Memory B cell (primary cell): ENCODE data around the gene FRMD4B.
A peak's percentile ranks its signal among the peaks of the same experiment; 100 is the strongest.
"Not testable (repeated sequence)": the region's sequence is repeated elsewhere in the genome, so short reads cannot be mapped to it uniquely, and the experiment has no call there.

Experiments used
- ATAC-seq: fragments of 150-1000 bp; cut with Tn5 transposase; 2 replicates; pipeline ENCODE4 v1.10.0; 2021; ENCODE audit warnings: low read depth, mild to moderate bottlenecking, moderate library complexity
- DNase-seq, 2 donors: peaks; one replicate each; pipeline ENCODE4 v3.0.0; 2022; ENCODE audit warnings: low spot score in 2 of 2
- H3K27ac Mint-ChIP-seq: one replicate; pipeline ENCODE4 v1.8.0; 2022; ENCODE audit warnings: mild to moderate bottlenecking, moderate library complexity, mixed read lengths
- H3K27me3 Mint-ChIP-seq: one replicate; pipeline ENCODE4 v1.8.0; 2022; ENCODE audit warnings: mixed read lengths
- H3K36me3 Mint-ChIP-seq: one replicate; pipeline ENCODE4 v1.8.0; 2022; ENCODE audit warnings: mild to moderate bottlenecking, mixed read lengths
- H3K4me1 Mint-ChIP-seq: one replicate; pipeline ENCODE4 v1.8.0; 2022; ENCODE audit warnings: mixed read lengths
- H3K4me3 Mint-ChIP-seq: one replicate; pipeline ENCODE4 v1.8.0; 2022; ENCODE audit warnings: mild to moderate bottlenecking, moderate library complexity, mixed read lengths
- H3K9me3 Mint-ChIP-seq: one replicate; pipeline ENCODE4 v1.8.0; 2022; ENCODE audit warnings: mixed read lengths

Gene FRMD4B

GRCh38 chr3:69330891-69331400, 54.9 kb downstream of the FRMD4B start:
- DNase-seq (no peak), ATAC-seq (no peak)
- H3K4me3 Mint-ChIP-seq, result no peak overlapping the region
- peaks cover under 1% of the 10 kb centered on the region for H3K9me3 Mint-ChIP-seq
- H3K36me3 Mint-ChIP-seq, result no peaks in the 10 kb centered on the region
- H3K4me1 Mint-ChIP-seq, result peaks cover 10% of the 10 kb centered on the region
- no peak overlapping the region for H3K27ac Mint-ChIP-seq
- H3K27me3 Mint-ChIP-seq, result peaks cover 6% of the 10 kb centered on the region

DNA sequence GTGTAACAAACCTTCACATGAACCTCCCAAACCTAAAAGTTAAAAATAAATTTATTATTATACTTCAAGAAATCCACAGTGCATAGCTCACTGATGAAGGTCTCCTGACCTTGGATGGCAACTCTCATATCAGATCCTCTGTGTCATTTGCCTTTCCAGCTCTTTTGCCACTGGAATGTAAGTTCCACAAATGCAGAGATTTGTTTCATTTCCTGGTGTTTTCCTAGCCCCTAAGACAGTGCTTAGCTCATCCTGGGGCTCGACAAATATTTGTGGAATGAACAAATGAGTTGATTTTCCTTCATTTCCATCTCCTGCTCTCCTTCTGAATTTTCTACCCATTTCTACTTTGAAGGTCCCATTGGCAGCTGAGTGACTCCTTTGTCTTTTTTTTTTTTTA, 56.0 kb downstream of the FRMD4B start:
- Mint-ChIP-seq H3K9me3 (no peaks in the 10 kb centered on the region), H3K4me3 (no peak overlapping the region), H3K27me3 (peaks cover 6% of the 10 kb centered on the region), H3K36me3 (no peaks in the 10 kb centered on the region), H3K27ac (no peak overlapping the region), H3K4me1 (peaks cover 11% of the 10 kb centered on the region)
- DNase-seq, result no peak
- no peak for ATAC-seq

DNA sequence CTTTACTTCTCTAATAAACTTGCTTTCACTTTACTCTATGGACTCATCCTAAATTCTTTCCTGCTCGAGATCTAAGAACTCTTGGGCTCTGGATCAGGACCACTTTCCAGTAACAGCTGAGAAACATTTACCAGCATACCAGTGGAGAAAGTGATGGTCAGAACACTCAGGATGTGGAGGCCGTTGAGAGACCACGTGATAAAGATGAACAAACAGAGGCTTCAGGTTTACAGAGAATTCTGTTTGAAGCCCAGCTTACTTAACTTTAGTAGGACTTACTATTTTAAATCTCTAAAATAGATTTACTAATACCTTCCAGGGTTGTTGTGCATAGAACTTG, 57.0 kb downstream of the FRMD4B start:
- DNase-seq (no peak), ATAC-seq (no peak)
- Mint-ChIP-seq H3K4me1 (peaks cover 16% of the 10 kb centered on the region), H3K27ac (no peak overlapping the region), H3K9me3 (no peaks in the 10 kb centered on the region), H3K4me3 (no peak overlapping the region), H3K36me3 (no peaks in the 10 kb centered on the region), H3K27me3 (peaks cover 2% of the 10 kb centered on the region)

DNA sequence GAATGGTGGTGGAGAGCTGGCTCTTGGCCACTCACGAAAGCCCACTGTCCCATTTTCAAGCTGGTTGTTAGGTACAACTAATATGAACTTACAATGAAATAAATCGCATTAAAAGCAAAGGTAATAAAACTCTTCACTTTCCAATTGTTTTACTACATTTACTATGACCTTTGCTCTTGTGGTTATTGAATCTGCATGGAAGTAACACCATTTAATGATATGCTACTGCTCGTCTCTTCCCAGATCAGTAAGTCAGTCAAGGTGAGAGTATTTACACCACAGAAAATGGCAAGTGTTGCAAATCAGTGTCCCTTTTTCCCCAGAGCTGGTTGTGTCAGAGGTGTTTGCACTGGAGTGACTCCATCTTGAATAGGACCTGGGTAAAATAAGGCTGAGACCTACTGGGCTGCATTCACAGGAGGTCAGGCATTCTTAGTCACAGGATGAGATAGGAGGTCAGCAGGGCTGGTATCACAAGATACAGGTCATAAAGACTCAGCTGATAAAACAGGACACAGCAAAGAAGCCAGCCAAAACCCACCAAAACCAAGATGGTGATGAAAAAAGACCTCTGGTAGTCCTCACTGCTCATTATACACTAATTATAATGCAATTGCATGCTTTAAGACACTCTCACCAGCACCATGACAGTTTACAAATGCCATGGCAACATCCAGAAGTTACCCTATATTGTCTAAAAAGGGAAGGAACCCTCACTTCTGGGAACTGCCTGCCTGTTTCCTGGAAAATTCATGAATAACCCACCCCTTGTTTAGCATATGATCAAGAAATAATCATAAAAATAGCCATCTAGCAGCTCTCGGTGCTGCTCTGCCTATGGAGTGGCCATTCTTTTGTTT, 57.6 kb downstream of the FRMD4B start:
- DNase-seq, result no peak
- peaks cover 2% of the 10 kb centered on the region for H3K27me3 Mint-ChIP-seq

GRCh38 chr3:69326855-69327300, 59.0 kb downstream of the FRMD4B start:
- no peaks in the 10 kb centered on the region for H3K9me3 Mint-ChIP-seq
- no peaks in the 10 kb centered on the region for H3K36me3 Mint-ChIP-seq
- peak overlapping the region; percentile 58 for H3K4me3 Mint-ChIP-seq
- peaks cover 16% of the 10 kb centered on the region for H3K4me1 Mint-ChIP-seq
- DNase-seq, result no peak
- ATAC-seq, result peak; percentile 71
- H3K27me3 Mint-ChIP-seq, result no peaks in the 10 kb centered on the region
- peak overlapping the region; percentile 29 for H3K27ac Mint-ChIP-seq

More for the DNA sequence above, 57.6 kb downstream of the FRMD4B start:
- Mint-ChIP-seq H3K36me3 (no peaks in the 10 kb centered on the region), H3K9me3 (no peaks in the 10 kb centered on the region), H3K4me1 (peaks cover 16% of the 10 kb centered on the region), H3K27ac (no peak overlapping the region), H3K4me3 (no peak overlapping the region)
- ATAC-seq, result no peak

- H3K9me3 Mint-ChIP-seq, result no peaks in the 10 kb centered on the region
- H3K4me1 Mint-ChIP-seq, result peaks cover 19% of the 10 kb centered on the region
- no peak overlapping the region for H3K27ac Mint-ChIP-seq
- H3K4me3 Mint-ChIP-seq, result no peak overlapping the region
- no peaks in the 10 kb centered on the region for H3K36me3 Mint-ChIP-seq
- H3K27me3 Mint-ChIP-seq, result no peaks in the 10 kb centered on the region
- no peak for ATAC-seq
- no peak for DNase-seq
Measured at GRCh38 chr3:69325151-69325550, 60.7 kb downstream of the FRMD4B start.

DNA sequence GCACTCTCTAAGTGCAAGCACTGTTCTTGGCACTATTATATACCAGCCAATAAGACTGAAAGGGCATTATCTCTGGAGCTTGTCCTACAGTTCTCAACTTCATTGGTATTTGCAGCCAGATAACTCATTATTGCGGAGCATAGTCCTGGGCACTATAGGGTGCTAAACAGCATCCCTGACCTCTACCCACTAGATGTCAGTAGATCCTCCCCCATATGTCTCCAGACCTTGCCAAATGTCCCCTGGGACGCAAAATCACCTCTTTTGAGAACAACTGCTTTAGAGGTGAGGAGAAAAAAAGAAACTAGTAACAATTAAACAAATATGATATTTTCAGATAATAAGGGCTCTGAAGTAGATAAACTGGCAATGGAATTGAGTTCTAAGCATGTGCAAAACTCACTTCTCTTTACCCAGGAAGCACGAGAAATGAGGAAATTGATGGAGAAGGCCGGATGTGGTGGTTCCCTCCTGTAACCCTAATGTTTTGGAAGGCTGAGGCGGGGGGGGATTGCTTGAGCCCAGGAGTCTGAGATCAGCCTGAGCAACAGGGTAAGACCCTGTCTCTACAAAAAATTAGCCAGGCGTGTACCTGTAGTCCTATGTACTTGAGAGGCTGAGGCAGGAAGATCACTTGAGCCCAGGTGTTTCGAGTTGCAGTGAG, 61.4 kb downstream of the FRMD4B start:
- H3K36me3 Mint-ChIP-seq, result no peaks in the 10 kb centered on the region
- peaks cover 19% of the 10 kb centered on the region for H3K4me1 Mint-ChIP-seq
- DNase-seq, result peak in 1 of 2 donors; percentile 2
- H3K4me3 Mint-ChIP-seq, result no peak overlapping the region
- peak; percentile 42 for ATAC-seq
- H3K27me3 Mint-ChIP-seq, result no peaks in the 10 kb centered on the region
- no peaks in the 10 kb centered on the region for H3K9me3 Mint-ChIP-seq
- H3K27ac Mint-ChIP-seq, result no peak overlapping the region

DNA sequence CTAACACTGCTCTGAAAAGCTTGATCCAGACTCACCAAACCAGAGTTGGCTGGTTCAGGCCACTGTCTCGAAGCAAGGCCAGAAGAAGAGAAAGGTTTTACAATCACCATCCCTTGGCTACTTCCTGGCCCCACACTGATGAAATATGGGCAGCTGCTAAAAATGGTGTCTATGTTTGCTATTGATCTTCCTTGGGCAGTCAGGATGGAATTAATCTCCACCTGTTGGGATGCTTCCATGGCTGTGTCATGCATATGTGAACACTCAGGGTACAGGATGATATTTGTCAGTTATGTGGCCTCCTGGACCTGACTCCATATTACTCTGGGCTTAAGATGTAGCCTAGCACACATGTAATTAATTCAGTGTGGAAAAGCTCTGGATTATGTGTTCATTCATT, 61.9 kb downstream of the FRMD4B start:
- H3K36me3 Mint-ChIP-seq, result no peaks in the 10 kb centered on the region
- DNase-seq (no peak), ATAC-seq (no peak)
- no peak overlapping the region for H3K27ac Mint-ChIP-seq
- H3K27me3 Mint-ChIP-seq, result no peaks in the 10 kb centered on the region
- no peaks in the 10 kb centered on the region for H3K9me3 Mint-ChIP-seq
- peaks cover 19% of the 10 kb centered on the region for H3K4me1 Mint-ChIP-seq
- no peak overlapping the region for H3K4me3 Mint-ChIP-seq

- not testable (repeated sequence) for H3K27me3 Mint-ChIP-seq, H3K27ac Mint-ChIP-seq, DNase-seq, H3K4me3 Mint-ChIP-seq, H3K9me3 Mint-ChIP-seq, H3K36me3 Mint-ChIP-seq, ATAC-seq
- peaks cover 15% of the 10 kb centered on the region for H3K4me1 Mint-ChIP-seq
Measured at GRCh38 chr3:69322512-69322911, 63.4 kb downstream of the FRMD4B start.

DNA sequence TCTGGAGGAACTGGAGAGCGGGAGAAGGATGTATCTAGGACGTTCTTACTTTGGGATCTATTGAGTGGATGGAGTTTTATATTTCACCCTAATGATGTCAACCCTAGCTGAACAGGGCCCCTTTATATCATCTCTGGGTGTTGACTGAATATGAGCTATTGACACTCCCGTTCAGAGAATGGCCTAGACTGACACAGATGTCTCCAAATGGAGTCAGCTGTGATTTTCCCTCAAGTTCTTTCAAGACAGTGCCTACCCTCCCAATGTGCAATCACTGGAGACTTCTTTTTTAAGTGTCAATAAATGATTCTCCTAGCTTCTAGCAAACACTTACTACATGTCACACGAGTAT, 63.8 kb downstream of the FRMD4B start:
- Mint-ChIP-seq H3K4me3 (no peak overlapping the region), H3K36me3 (no peaks in the 10 kb centered on the region), H3K4me1 (peaks cover 15% of the 10 kb centered on the region), H3K27me3 (no peaks in the 10 kb centered on the region), H3K27ac (no peak overlapping the region), H3K9me3 (no peaks in the 10 kb centered on the region)
- DNase-seq, result no peak
- no peak for ATAC-seq

DNA sequence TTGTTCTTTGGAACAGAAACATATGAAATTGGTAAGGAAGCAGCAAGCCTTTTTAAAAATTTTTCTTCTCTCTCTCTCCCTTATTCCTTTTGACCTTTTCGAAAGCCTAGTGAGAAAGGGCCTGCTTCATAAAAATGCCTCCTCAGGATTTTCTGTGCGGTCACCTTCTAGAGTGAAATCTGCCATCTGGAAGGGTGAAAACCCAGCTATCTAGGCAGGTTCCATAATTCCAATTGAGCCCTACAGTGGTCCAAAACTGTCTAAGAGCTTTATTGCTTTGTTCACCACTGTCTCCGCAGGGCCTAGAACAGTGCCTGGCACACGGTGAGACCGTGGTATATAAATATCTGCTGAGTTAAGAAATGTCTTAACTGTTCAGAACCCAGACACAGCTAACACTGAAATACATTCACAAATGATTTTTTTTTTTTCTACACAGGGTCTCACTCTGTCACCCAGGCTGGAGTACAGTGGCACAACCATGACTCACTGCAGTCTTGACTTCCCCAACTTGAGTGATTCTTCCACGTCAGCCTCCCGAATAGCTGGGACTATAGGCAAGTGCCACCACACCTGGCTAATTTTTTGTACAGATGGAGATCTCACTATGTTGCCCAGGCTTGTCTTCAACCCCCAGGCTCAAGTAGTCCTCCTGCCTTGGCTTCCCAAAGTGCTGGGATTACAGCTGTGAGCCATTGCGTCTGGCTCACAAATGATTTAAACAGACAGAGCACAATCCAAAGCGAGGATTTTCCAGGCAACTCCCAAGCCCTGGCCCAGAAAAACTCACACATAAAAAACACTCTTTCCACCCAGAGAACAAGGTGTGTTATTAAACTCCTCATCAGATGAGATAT, 64.4 kb downstream of the FRMD4B start:
- Mint-ChIP-seq H3K27me3 (no peaks in the 10 kb centered on the region), H3K27ac (no peak overlapping the region), H3K4me1 (peaks cover 12% of the 10 kb centered on the region), H3K4me3 (no peak overlapping the region), H3K9me3 (no peaks in the 10 kb centered on the region), H3K36me3 (no peaks in the 10 kb centered on the region)
- ATAC-seq (no peak), DNase-seq (no peak)

GRCh38 chr3:69320871-69321271, 65.0 kb downstream of the FRMD4B start:
- peaks cover 9% of the 10 kb centered on the region for H3K4me1 Mint-ChIP-seq
- H3K4me3 Mint-ChIP-seq, result no peak overlapping the region
- DNase-seq (no peak), ATAC-seq (no peak)
- no peaks in the 10 kb centered on the region for H3K36me3 Mint-ChIP-seq
- no peaks in the 10 kb centered on the region for H3K27me3 Mint-ChIP-seq
- no peaks in the 10 kb centered on the region for H3K9me3 Mint-ChIP-seq
- H3K27ac Mint-ChIP-seq, result no peak overlapping the region

DNA sequence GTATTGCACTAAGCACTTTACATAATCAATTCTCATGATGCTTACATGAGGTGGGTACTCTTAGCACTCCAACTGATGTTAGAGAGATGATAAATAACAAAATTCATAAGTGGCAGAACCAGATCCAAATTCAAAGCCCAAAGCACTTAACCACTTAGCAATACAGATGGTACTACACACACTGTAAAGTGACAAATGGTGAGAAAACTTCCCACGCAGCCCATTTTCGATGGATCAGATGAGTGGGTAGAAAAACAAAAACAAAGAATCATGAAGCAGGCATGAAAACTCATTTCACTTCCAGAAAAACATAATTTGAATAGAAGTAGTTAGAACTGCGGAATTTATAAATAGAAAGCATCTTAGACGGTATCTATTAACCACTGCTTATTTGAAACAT, 66.2 kb downstream of the FRMD4B start:
- ATAC-seq (no peak), DNase-seq (no peak)
- Mint-ChIP-seq H3K36me3 (no peaks in the 10 kb centered on the region), H3K4me3 (no peak overlapping the region), H3K27me3 (no peaks in the 10 kb centered on the region), H3K27ac (no peak overlapping the region), H3K9me3 (no peaks in the 10 kb centered on the region), H3K4me1 (peaks cover 6% of the 10 kb centered on the region)

- no peak overlapping the region for H3K4me3 Mint-ChIP-seq
- H3K27ac Mint-ChIP-seq, result no peak overlapping the region
- no peak for ATAC-seq
- DNase-seq, result no peak
- peaks cover 4% of the 10 kb centered on the region for H3K4me1 Mint-ChIP-seq
- no peaks in the 10 kb centered on the region for H3K27me3 Mint-ChIP-seq
- no peaks in the 10 kb centered on the region for H3K36me3 Mint-ChIP-seq
- no peaks in the 10 kb centered on the region for H3K9me3 Mint-ChIP-seq
Measured at GRCh38 chr3:69318410-69318809, 67.5 kb downstream of the FRMD4B start.
